Stimulated activated CD8-positive, alpha-beta memory T cell treated with anti-CD3 and anti-CD28 coated beads, Interleukin-4, amount 100 ng/mL, for 24 hours (primary cell): ENCODE results near the gene ADAM15.

Experiments used
- DNase-seq: peaks from one replicate; pipeline ENCODE4 v3.0.0-alpha.2; 2020; ENCODE audit warnings: low read depth

ADAM15 gene

DNA sequence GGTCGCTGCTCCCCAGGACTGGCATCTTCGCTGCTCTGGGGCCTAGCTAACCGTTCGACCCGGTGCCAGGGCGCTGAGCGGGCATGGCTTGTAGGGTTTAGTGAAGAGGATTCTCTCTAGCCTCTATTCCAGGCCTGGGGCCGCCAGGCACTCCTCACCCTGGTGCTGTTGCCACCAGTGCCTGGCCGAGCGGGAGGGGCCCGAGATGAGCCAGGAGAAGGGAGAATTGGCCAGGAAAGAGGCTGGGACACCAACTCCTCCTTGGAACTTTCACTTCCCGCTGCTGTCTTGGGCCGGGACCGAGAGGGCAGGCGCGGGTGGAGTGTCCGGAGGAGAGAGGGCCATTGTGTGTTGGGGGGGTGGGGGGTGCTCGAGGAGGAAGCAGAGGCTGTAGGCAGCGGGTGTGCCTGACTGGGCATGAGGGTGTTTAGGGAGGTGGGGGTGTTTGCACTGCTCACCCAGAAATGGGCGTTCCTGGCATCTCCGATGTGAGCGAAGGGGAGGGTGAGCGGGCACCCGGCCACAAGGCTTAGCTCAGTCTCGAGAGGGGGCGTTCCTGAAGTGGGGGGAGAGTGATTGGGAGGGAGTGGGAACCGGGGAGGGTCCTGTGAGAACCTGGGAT, 772 bp downstream of the ADAM15 start:
- DNase-seq = no peak

DNA sequence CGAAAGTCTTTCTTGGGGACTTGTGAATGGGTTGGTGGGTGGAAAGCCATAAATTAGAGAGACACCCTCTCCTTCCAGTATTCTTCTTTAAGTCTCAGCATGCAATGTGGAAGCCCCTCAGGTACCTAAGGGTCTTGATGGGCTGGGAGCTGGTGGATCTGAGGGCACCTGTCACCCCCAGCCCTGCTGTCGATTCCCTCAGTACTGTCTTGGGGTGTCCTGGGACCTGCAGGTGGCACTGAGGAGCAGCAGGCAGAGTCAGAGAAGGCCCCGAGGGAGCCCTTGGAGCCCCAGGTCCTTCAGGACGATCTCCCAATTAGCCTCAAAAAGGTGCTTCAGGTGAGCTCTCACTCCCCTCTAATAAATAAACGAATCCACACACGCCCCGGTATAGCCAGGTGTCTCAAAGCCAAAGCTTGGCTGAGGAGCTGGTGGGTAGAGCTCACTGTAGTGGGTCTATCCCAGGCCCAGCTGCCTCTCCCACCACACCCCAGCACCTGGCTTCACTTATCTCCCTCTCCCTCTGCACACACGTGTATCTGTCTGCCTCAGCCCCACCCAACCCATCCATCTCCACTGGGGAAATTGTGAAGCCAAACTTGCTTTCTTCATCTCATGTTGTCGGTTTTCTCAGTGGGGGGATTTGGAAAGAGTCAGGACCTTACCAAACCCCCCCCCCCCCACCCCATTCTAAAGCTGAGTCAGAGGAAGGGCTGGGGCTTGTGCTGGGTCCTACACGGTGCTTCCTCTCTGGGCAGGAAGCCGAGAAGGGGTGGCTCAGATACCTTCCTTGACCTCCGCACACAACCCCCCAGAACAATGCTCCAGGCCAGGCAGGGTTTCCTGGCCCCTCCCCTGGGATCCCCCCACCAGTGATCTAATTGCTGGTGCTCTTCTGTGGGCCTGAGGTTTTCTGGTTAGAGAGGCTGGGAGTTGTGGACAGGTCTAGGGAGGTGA, 1.6 kb downstream of the ADAM15 start:
- no peak for DNase-seq

DNA sequence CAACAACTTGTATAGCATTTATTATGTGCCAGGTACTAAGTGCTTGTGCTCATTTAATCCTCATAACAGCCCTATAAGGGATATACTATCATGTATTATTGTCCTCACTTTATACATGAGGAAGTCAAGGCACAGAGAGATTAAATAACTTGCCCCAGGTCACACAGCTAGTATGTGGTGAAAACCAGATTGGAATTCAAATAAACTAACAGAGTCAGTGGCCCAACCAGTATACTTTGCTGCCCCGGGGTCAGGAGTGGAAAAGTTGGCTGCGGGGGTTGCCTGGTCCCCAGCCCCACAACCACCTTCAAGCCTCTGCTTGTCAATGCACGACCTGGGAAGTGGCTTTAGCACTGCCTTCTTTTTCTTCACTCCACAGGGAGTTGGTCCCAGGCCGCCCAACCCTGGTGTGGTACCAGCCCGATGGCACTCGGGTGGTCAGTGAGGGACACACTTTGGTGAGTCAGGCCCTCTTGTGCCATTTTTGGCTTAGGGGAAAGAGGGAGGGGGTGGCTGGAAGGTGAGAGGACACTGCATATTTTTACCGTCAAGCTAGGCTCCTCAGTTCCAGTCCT, 2.5 kb downstream of the ADAM15 start:
- no peak for DNase-seq

DNA sequence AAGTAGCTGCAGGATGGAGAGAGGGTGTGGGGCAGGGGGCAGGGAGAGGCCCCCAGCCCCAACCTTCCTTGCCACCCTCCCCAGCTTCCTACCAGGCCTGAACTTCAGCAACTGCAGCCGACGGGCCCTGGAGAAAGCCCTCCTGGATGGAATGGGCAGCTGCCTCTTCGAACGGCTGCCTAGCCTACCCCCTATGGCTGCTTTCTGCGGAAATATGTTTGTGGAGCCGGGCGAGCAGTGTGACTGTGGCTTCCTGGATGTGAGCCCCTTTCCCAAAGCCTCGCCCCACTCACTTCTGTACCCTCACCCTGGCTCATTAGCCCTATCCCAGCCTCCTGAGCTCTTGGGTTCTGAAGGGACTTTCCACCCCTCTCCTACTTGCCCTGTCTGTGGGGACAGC, 6.0 kb downstream of the ADAM15 start:
- DNase-seq = no peak

DNA sequence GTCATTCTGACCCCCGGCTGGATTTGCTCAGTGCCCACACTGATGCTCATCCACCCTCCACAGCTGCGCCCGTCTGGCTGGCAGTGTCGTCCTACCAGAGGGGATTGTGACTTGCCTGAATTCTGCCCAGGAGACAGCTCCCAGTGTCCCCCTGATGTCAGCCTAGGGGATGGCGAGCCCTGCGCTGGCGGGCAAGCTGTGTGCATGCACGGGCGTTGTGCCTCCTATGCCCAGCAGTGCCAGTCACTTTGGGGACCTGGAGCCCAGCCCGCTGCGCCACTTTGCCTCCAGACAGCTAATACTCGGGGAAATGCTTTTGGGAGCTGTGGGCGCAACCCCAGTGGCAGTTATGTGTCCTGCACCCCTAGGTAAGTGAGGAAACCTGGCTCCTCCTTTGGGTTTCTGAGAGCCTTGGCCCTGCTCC, 6.7 kb downstream of the ADAM15 start:
- DNase-seq = no peak

DNA sequence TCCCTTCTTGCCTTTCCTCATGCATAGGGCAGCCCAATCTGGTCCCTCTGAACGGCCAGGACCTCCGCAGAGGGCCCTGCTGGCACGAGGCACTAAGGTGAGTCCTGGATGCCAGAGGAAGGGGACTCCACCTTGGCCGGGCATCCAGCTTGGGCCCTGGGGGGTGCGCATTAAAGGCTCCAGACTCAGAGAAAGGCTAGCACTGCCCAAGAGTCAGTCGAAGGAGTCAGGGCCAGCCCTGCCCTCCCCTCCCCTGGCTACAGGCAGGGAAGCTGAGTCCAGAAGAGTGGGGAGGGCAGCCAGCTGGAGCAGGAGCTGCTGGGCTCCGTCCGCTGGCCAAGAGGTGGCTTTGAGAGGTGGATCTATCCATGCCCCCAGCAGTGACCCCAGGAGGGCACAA, 9.6 kb downstream of the ADAM15 start:
- DNase-seq = no peak

DNA sequence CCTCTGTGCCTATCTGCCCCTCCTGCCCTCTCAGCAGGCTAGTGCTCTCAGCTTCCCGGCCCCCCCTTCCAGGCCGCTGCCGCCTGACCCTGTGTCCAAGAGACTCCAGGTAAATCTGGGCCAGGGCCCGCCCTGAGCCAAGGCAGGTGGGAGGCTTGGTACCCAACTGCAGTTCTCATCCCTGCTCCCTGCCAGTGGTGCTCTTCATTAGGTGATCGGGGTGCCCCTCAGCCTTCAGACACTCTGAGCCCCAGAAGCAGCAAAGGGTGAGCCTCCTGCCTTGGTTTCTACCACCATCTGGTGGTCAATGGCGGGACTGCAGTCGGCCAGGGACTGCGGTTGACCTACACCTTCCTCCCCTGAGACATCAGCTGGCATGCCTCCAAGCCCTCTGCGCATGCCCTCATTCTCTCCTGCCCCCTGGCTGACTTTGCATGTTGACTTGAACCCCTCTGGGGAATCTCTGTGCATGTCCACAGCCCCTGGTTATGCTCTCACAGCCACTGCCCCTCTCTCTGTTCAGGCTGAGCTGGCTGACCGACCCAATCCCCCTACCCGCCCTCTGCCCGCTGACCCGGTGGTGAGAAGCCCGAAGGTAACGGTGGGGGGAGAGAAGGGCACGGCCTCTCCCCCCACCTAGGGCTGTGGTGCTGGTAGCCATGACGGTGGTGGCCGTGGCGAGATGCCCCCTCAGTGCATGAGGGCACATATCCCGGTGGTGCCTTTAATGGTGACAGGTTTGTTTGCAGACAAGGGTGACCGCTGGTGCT, 10.4 kb downstream of the ADAM15 start:
- DNase-seq = peak; percentile 91

DNA sequence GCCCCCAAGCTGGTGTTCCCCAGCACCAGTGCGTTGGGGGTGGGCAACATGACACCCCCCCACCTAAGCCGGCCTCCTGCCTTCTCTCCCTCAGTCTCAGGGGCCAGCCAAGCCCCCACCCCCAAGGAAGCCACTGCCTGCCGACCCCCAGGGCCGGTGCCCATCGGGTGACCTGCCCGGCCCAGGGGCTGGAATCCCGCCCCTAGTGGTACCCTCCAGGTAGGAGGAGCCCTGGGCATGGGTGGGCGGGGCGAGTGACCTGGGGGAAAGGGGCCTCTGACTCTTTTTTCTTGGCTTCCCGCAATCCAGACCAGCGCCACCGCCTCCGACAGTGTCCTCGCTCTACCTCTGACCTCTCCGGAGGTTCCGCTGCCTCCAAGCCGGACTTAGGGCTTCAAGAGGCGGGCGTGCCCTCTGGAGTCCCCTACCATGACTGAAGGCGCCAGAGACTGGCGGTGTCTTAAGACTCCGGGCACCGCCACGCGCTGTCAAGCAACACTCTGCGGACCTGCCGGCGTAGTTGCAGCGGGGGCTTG, 11.1 kb downstream of the ADAM15 start:
- no peak for DNase-seq

DNA sequence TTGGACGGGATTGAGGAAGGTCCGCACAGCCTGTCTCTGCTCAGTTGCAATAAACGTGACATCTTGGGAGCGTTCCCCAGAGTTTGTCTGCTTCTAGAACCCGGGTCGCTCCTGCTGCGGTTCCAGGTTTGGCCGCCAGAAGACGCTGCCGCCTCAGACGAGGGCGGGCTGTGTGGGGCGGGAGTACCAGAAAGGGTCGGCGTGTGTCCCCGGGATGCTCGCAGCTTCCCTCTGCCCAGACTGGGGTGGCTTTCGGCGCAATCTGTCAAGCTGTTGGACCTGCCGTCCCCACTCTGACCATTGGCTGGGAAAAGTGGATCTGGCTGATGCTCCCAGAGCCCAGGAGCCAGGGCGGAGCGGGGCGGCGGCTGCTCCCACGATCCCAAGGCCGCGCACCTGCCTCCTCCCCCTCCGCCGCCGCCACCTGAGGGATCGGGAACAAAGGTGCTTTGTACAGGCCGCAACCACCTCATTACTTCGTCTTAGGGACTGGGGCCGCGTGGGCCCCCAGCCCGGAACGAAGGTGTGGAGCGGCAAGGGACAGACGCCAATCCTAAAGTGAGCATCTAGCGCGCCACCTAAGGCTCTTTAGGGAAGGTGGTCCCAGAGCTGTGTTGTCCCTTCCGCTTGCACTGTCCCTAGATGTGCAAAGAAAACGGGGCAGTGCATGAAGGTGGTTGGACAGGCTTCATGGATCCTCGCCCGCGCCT, 11.7 kb downstream of the ADAM15 start:
- DNase-seq = peak; percentile 62

DNA sequence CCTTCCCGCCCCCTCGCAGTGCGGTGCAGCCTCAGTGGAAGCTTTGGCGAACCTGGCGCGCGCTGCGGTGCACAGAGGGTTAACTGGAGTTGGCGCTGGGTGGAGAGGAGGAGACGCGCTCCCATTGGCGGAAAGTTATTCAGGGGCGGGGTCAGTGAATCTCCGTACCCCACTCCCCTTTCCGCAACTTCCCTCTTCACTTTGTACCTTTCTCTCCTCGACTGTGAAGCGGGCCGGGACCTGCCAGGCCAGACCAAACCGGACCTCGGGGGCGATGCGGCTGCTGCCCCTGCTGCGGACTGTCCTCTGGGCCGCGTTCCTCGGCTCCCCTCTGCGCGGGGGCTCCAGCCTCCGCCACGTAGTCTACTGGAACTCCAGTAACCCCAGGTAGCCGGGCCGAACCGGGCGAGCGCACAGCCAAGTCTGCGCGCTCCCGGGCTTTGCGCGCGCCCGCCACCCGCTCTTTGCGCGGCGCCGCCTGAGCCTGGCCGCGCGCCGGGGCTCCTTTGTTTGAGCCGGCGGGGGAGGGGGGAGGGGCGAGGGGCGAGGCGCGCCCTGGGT, 12.5 kb downstream of the ADAM15 start, which contains the start of gene EFNA4:
Gene EFNA4 (plus strand): TSS at position 191 of the 561 bp plus-strand sequence. CDS start 84 bp downstream, at position 275.
- peak; percentile 68 for DNase-seq

DNA sequence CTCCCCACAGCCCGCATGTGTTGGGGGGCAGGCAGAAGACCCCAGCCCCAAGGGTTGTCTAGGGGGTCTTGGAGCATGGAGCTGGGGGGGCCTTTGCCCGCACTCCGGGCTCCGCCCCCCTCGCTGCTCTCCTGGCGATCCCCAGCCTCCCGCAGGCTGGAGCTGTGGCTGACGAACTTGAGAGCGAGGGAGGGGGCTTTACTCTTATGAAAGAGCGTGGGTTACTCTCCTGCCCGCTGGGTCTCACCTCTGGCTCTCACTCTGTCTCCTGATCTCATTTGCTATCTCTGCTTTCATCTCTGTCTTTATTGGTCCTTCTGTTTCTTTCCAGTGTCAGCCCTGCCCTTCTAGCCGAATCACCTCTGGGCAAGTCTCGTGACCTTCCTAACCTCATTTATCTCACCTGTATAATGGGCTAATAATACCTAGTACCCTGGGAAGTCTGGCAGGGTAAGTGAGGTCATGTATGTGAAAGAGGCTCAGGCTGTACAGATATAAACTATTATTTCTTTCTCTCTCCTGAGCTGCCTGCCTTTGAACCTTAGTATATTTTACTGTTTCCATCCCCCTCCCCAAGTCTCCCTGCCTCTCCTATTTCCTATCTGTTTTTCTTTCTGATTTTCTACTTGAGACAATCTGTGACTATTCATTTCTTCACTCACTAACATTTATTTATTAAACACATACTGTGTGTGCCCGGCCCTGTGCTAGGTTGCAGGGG, 13.2 kb downstream of the ADAM15 start:
- DNase-seq = no peak

DNA sequence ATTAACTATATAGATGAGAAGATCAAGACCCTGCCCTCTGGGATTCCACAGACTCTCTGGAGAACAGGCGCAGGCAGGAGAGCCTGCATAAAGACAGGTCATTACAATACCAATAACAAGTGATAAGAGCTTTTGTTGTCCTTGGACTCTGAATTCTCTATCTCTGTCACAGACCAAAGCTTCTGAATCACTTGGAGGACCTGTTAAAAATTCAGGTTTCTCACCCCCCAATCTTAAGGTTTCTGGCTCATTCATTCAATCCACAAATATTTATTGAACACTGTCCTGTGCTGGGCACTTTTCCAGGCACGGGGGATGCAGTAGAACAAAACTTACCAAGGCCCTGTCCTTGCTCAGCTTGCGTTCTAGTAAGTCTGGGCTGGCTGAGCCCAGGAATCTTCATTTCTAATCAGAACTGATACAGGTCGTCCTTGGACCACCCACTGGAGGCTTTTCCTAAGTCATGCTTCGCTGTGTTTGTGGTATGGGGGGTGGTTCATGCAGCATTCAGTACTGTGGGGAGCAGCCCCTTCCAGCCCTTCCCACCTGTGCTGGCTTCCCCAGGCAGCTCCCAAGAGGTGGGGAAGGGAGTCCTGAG, 13.8 kb downstream of the ADAM15 start:
- DNase-seq = no peak

DNA sequence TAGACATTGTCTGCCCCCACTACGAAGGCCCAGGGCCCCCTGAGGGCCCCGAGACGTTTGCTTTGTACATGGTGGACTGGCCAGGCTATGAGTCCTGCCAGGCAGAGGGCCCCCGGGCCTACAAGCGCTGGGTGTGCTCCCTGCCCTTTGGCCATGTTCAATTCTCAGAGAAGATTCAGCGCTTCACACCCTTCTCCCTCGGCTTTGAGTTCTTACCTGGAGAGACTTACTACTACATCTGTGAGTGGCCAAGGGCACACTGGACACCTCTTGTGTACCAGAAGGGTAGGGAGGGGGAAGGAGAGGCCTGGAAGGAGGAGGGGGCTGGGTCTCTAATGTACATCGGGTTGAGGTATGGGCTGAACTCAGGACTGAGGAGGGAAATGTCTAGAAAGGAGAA, 15.7 kb downstream of the ADAM15 start:
- no peak for DNase-seq

DNA sequence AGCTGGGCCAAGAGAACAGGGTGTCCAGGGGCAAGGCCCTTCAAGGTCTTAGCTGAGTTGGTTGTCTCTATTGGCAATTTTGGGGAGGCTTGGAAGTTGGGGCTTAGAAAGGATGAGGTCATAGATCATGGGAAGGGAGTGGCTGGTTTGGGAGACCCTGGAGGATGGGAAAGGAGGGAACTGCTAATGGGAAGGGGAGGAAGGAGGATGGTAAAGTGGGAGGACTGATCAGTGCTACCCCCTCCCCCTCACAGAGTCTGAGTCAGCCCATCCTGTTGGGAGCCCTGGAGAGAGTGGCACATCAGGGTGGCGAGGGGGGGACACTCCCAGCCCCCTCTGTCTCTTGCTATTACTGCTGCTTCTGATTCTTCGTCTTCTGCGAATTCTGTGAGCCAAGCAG, 17.5 kb downstream of the ADAM15 start:
- no peak for DNase-seq

DNA sequence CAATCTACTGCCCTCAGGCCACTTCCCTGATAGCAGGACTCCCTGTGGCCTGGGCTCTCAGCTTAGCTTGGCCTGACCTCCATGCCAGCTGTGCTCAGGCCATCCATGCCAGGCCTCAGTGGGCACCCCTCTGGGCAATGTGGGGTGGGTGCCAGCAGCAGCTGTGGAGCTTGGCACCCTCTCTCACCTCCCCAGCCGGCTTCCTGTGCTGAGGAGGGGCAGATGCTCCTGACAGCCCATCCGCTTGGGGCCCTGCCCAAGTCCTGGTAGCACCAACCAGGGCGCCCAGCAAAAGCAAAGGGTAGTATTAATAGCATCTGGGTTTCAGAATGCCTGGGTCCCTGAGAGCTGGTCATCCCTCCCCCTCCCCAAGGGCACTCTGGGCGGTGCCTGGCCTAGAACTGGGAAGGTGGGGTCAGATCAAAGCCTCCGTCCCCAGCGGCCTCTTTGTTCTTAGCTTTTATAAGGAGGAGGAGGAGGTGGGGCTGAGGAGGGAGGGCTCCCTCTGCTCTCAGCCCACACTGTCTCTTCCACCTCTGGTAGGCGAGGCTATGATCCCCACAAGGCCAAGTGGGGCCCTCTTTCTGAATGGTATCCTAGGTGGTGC, 18.5 kb downstream of the ADAM15 start:
- DNase-seq = no peak

DNA sequence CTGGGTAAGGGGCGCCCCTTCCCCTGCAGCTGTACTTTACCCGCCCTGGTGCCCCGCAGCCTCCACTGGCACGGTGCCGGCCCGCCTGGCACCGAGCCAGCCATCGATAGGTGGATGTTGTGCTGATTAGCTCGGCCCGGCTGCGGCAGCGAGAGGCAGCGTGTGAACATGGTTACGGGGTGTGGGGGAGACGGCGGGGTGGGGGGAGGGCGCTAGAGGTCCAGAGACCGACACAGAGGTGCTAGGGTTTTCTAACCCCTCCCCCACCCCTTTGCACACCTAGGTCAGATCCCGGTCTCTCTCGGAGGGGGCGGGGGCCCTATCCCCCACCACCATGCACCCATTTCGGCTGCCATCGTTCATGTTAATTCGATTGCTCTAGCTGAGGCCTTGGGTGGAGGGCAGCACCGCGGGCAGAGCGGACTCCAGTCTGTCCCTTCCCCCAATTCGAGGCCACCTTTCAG, 19.1 kb downstream of the ADAM15 start:
- no peak for DNase-seq

DNA sequence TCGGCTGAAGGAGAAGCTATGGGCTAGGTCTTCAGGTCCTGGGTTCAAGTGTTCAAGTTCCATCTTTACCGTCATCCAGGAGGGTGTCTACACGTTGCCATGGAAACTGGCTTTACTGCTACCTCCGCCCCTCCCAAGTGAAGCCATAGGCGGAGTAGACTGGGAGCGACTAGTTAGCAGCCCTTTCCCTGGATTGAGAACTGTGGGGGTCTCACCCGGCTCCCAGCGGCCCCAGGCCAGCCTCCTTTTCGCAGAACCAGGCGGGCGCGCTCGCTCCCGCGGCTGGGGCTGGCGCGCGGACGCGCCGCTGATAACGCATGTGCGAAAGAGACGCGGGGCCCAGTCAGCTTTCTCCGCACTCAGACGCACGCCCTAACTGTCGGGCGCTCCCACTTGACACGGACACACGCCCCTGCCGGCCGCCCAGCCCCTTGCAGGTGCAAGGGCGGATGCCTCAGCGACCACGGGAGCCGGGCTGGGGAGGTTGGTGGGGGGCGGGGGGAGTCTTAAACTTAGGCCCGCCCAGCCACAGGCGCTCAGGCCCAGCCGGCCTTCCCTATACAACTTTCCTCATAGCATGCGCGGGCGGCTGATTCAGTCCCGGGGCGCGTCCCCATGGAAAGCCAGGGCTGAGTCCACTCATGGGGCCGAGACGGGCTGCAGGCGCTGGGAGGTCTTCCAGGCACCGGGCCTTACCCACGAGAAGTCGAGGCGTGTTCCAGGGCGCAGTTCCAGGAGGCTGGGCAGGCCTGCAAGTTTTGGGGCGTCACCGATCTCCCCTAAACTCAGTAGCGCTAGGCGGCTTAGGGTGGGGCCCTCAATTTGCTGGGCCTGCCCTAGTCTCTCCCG, 19.8 kb downstream of the ADAM15 start:
- peak; percentile 67 for DNase-seq

DNA sequence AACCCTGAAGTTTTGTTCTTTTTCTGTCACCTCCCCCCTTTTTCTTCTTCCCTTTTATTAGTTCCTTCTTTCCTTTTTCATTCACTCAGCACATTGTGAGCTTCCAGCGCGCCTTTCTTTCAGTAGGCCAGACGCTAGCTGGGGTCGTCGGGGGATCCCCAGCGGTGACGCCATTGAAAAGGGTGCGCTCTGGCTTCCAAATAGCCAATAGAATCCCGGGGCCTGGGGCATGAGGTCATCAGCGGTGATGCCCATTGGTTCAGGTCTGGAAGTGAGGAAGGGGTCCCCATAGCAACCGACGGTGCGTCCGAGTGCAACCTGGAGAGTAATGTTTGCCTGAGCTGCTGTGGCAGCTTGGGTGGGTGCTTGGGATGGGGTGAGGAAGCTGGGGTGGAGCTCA, 20.6 kb downstream of the ADAM15 start:
- DNase-seq = no peak
